ENCODE results near the gene UBAP2. TPM values are rescaled to one million over a fixed set of nuclear protein-coding genes. Genes with fewer than 3 reads are reported as not detected.

The UBAP2 gene
- total RNA-seq, 1 donor from 2014 or later, result 33.4 TPM

- H3K36me3 Mint-ChIP-seq (ENCODE audit: low read depth), result no peaks in the 10 kb centered on the region
- no peak for TF ChIP-seq CTCF (IDR thresholded peaks at IDR 0.05)
- CTCF ChIA-PET, result no interaction called here
- intact Hi-C loops (cut with micrococcal nuclease), result no loop called here
- no peak for ATAC-seq (ENCODE audit: low read depth)
- no peak for DNase-seq
- POLR2A ChIA-PET, result no interaction called here
- no peak overlapping the region for H3K27ac Mint-ChIP-seq
- no peak overlapping the region for H3K4me3 Mint-ChIP-seq
- H3K4me1 Mint-ChIP-seq, result peaks cover 3% of the 10 kb centered on the region
- H3K27me3 Mint-ChIP-seq, result peaks cover 6% of the 10 kb centered on the region
- H3K9me3 Mint-ChIP-seq, result no peaks in the 10 kb centered on the region
These were observed 21.1 kb upstream of the UBAP2 start for GRCh38 chr9:34069831-34070230.

- no peaks in the 10 kb centered on the region for H3K9me3 Mint-ChIP-seq
- H3K4me3 Mint-ChIP-seq, result no peak overlapping the region
- H3K27ac Mint-ChIP-seq, result no peak overlapping the region
- H3K36me3 Mint-ChIP-seq (ENCODE audit: low read depth), result no peaks in the 10 kb centered on the region
- TF ChIP-seq CTCF (IDR thresholded peaks at IDR 0.05), result no peak
- no peak for DNase-seq
- H3K4me1 Mint-ChIP-seq, result no peaks in the 10 kb centered on the region
- ATAC-seq (ENCODE audit: low read depth), result no peak
- ChIA-PET CTCF (no interaction called here), POLR2A (no interaction called here)
- peaks cover 3% of the 10 kb centered on the region for H3K27me3 Mint-ChIP-seq
- intact Hi-C loops (cut with micrococcal nuclease), result no loop called here
These were observed 16.9 kb upstream of the UBAP2 start for GRCh38 chr9:34065541-34065940.

GRCh38 chr9:34059954-34060353 is 11.3 kb upstream of the UBAP2 start:
- Mint-ChIP-seq H3K9me3 (no peaks in the 10 kb centered on the region), H3K27me3 (peaks cover 14% of the 10 kb centered on the region), H3K4me1 (no peaks in the 10 kb centered on the region), H3K4me3 (no peak overlapping the region), H3K36me3 (ENCODE audit: low read depth) (no peaks in the 10 kb centered on the region), H3K27ac (no peak overlapping the region)
- POLR2A ChIA-PET, result no interaction called here
- CTCF ChIA-PET, result interaction anchor here (0.6 kb wide), 1 partner anchor 32 kb away, joined by 3 read pairs; no protein-coding TSS in a partner anchor
- DNase-seq (no peak), ATAC-seq (ENCODE audit: low read depth) (no peak)
- intact Hi-C loops (cut with micrococcal nuclease), result no loop called here
- no peak for TF ChIP-seq CTCF (IDR thresholded peaks at IDR 0.05)

GRCh38 chr9:34059281-34059680 is 10.6 kb upstream of the UBAP2 start:
- Mint-ChIP-seq H3K27ac (no peak overlapping the region), H3K4me1 (no peaks in the 10 kb centered on the region), H3K27me3 (peaks cover 14% of the 10 kb centered on the region), H3K9me3 (no peaks in the 10 kb centered on the region), H3K36me3 (ENCODE audit: low read depth) (no peaks in the 10 kb centered on the region), H3K4me3 (no peak overlapping the region)
- no peak for ATAC-seq (ENCODE audit: low read depth)
- no peak for TF ChIP-seq CTCF (IDR thresholded peaks at IDR 0.05)
- intact Hi-C loops (cut with micrococcal nuclease), result no loop called here
- ChIA-PET CTCF (no interaction called here), POLR2A (no interaction called here)
- DNase-seq, result no peak

GRCh38 chr9:34049630-34050384 is 1.1 kb upstream of the UBAP2 start:
- intact Hi-C loops (cut with micrococcal nuclease), result loop anchor here (1.0 to 10.0 kb wide), 7 partner anchors 38 to 1025 kb away; partner anchors contain the start of genes DNAI1, DNAJA1, FAM219A and KIF24
- ChIA-PET CTCF (no interaction called here), POLR2A (interaction anchor here (0.7 to 1.7 kb wide), 8 partner anchors 9 to 597 kb away, joined by 3 to 14 read pairs (median 4); partner anchors contain the start of genes GALT and UBAP1)
- H3K27me3 Mint-ChIP-seq, result no peaks in the 10 kb centered on the region
- ATAC-seq (ENCODE audit: low read depth) (no peak), DNase-seq (no peak)
- H3K9me3 Mint-ChIP-seq, result no peaks in the 10 kb centered on the region
- no peak for TF ChIP-seq CTCF (IDR thresholded peaks at IDR 0.05)
- H3K4me3 Mint-ChIP-seq, result peak overlapping the region; percentile 99
- peaks cover 25% of the 10 kb centered on the region for H3K4me1 Mint-ChIP-seq
- H3K36me3 Mint-ChIP-seq (ENCODE audit: low read depth), result peaks cover 13% of the 10 kb centered on the region
- peak overlapping the region; percentile 100 for H3K27ac Mint-ChIP-seq

All from activated B cell treated with CpG ODN at 0.5 μM for 24 hours (primary cell).